IMR-90 (cell line): Measurements from ENCODE around the gene FBXW4. TPM values are rescaled to one million over a fixed set of nuclear protein-coding genes. Genes with fewer than 3 reads are reported as not detected.

ENCODE experiments used
- ATAC-seq: fragments of 200-7000 bp; cut with Tn5 transposase; 2 replicates; pipeline ENCODE4 v1.9.1; 2020; ENCODE audit warnings: low read depth, mild to moderate bottlenecking, moderate library complexity
- BruUV-seq: library from RNA; stranded (reverse); fragments of 400-500 nt; replicated peaks from 2 replicates; lab custom pipeline; 2021; lab: Mats Ljungman, UMichigan
- CTCF ChIA-PET: fragments of 300-600 bp; formaldehyde crosslinking; extraction: SDS; loops from one replicate; lab custom pipeline; 2021; ENCODE audit warnings: antibody characterized with exemption; lab: Yijun Ruan, JAX
- POLR2A ChIA-PET: fragments of 300-600 bp; sonication (Branson Sonifier 250); formaldehyde crosslinking; loops from one replicate; lab custom pipeline; 2022; ENCODE audit warnings: antibody characterized with exemption; ENCODE audit not compliant: unreplicated experiment; lab: Charles Lee
- DNase-seq: peaks from one replicate; pipeline ENCODE4 v3.0.0; 2013
- H2AFZ ChIP-seq: replicated peaks from 2 replicates; pipeline ENCODE3; 2013; ENCODE audit warnings: low read length, mild to moderate bottlenecking; ENCODE audit not compliant: poor library complexity
- H2AK5ac ChIP-seq: 2 replicates; pipeline ENCODE4 v1.6.1; 2013; ENCODE audit warnings: low read depth, low read length, inconsistent platforms
- H2AK9ac ChIP-seq: replicated peaks from 2 replicates; pipeline ENCODE3; 2013; ENCODE audit warnings: mild to moderate bottlenecking, low read depth, low read length, moderate library complexity; ENCODE audit not compliant: poor library complexity
- H2BK120ac ChIP-seq: 2 replicates; pipeline ENCODE4 v1.6.1; 2013; ENCODE audit warnings: low read depth, low read length, inconsistent platforms
- H2BK15ac ChIP-seq: 3 replicates; pipeline ENCODE4 v1.6.1; 2013; ENCODE audit warnings: low read depth, low read length, inconsistent platforms
- H2BK20ac ChIP-seq: 2 replicates; pipeline ENCODE4 v1.6.1; 2013; ENCODE audit warnings: low read depth, mild to moderate bottlenecking, inconsistent platforms, low read length, moderate library complexity
- H2BK5ac ChIP-seq: 2 replicates; pipeline ENCODE4 v1.6.1; 2013; ENCODE audit warnings: mild to moderate bottlenecking, low read depth, low read length, inconsistent platforms; ENCODE audit not compliant: poor library complexity, severe bottlenecking
- H3K14ac ChIP-seq: replicated peaks from 2 replicates; pipeline ENCODE4 v1.6.1; 2013; ENCODE audit warnings: low read depth, low read length, inconsistent platforms
- H3K18ac ChIP-seq: 2 replicates; pipeline ENCODE4 v1.6.1; 2013; ENCODE audit warnings: low read depth, low read length, control low read depth
- H3K23ac ChIP-seq: 2 replicates; pipeline ENCODE4 v1.6.1; 2013; ENCODE audit warnings: low read depth, low read length, inconsistent platforms
- H3K27ac ChIP-seq: 2 replicates; pipeline ENCODE4 v1.5.1; 2013; ENCODE audit warnings: mild to moderate bottlenecking, control low read depth, low read length; ENCODE audit not compliant: insufficient read depth
- H3K27me3 ChIP-seq: 2 replicates; pipeline ENCODE4 v1.6.1; 2013; ENCODE audit warnings: low read length; ENCODE audit not compliant: control insufficient read depth, insufficient read depth
- H3K36me3 ChIP-seq: 2 replicates; pipeline ENCODE4 v1.6.1; 2013; ENCODE audit warnings: low read length, mixed read lengths; ENCODE audit not compliant: control insufficient read depth, insufficient read depth
- H3K4ac ChIP-seq: 2 replicates; pipeline ENCODE4 v1.6.1; 2013; ENCODE audit warnings: low read depth, low read length, inconsistent platforms
- H3K4me1 ChIP-seq: 2 replicates; pipeline ENCODE4 v1.6.1; 2013; ENCODE audit warnings: low read length, mixed read lengths; ENCODE audit not compliant: control insufficient read depth, insufficient read depth
- H3K4me2 ChIP-seq: 2 replicates; pipeline ENCODE4 v1.6.1; 2013; ENCODE audit warnings: low read depth, mild to moderate bottlenecking, control low read depth, low read length, moderate library complexity
- H3K4me3 ChIP-seq: 2 replicates; pipeline ENCODE4 v1.5.1; 2013; ENCODE audit warnings: low read depth, mild to moderate bottlenecking, control low read depth, low read length, moderate library complexity; ENCODE audit not compliant: insufficient read depth
- H3K56ac ChIP-seq: 2 replicates; pipeline ENCODE4 v1.6.1; 2013; ENCODE audit warnings: low read length, inconsistent platforms; ENCODE audit not compliant: insufficient read depth; ENCODE audit errors: extremely low read depth
- H3K79me1 ChIP-seq, 2 experiments: 2 replicates each; pipeline ENCODE4 v1.6.1; 2013; ENCODE audit warnings: low read length in 2 of 2, inconsistent platforms in 1 of 2, low read depth in 1 of 2
- H3K9ac ChIP-seq: 2 replicates; pipeline ENCODE4 v1.6.1; 2013; ENCODE audit warnings: low read depth, low read length, control low read depth
- H3K9me1 ChIP-seq: 2 replicates; pipeline ENCODE4 v1.6.1; 2013; ENCODE audit warnings: low read length, inconsistent platforms; ENCODE audit not compliant: insufficient read depth
- H3K9me3 ChIP-seq: 2 replicates; pipeline ENCODE4 v1.6.1; 2013; ENCODE audit warnings: low read length; ENCODE audit not compliant: control insufficient read depth, insufficient read depth
- H4K20me1 ChIP-seq: 2 replicates; pipeline ENCODE4 v1.6.1; 2013; ENCODE audit warnings: low read length, inconsistent platforms; ENCODE audit not compliant: insufficient read depth
- H4K5ac ChIP-seq: 2 replicates; pipeline ENCODE4 v1.6.1; 2013; ENCODE audit warnings: mild to moderate bottlenecking, low read depth, low read length, control low read depth
- H4K8ac ChIP-seq, 2 experiments: 2 replicates each; pipeline ENCODE4 v1.6.1; 2013; ENCODE audit warnings: low read depth in 2 of 2, low read length in 2 of 2, control low read depth in 1 of 2, inconsistent platforms in 1 of 2
- H4K91ac ChIP-seq: 2 replicates; pipeline ENCODE4 v1.6.1; 2013; ENCODE audit warnings: low read depth, low read length, inconsistent platforms; ENCODE audit not compliant: insufficient read depth
- CEBPB ChIP-seq: IDR thresholded peaks from 2 replicates; pipeline ENCODE4 v1.6.1; 2012; ENCODE audit warnings: low read depth, low read length, improper control_type of control experiment
- CTCF ChIP-seq: conservative IDR thresholded peaks from 2 replicates; pipeline ENCODE4 v1.5.1; 2012; ENCODE audit warnings: mild to moderate bottlenecking, low read depth, low read length, improper control_type of control experiment
- ELK1 ChIP-seq: fragments of 150-350 bp; IDR thresholded peaks from 2 replicates; pipeline ENCODE4 v1.6.1; 2016; ENCODE audit warnings: low read depth, mild to moderate bottlenecking, low read length, moderate library complexity, borderline replicate concordance
- FOS ChIP-seq: fragments of 150-350 bp; IDR thresholded peaks from 2 replicates; pipeline ENCODE4 v1.6.1; 2016; ENCODE audit warnings: low read depth, low read length
- MAZ ChIP-seq: IDR thresholded peaks from 2 replicates; pipeline ENCODE4 v1.6.1; 2012; ENCODE audit warnings: low read depth, mild to moderate bottlenecking, low read length, improper control_type of control experiment, moderate library complexity, borderline replicate concordance
- MXI1 ChIP-seq: IDR thresholded peaks from 2 replicates; pipeline ENCODE4 v1.6.1; 2012; ENCODE audit warnings: low read depth, mild to moderate bottlenecking, low read length, moderate library complexity, borderline replicate concordance
- SMC3 ChIP-seq: fragments of 150-350 bp; IDR thresholded peaks from 2 replicates; pipeline ENCODE4 v1.6.1; 2016; ENCODE audit warnings: low read depth, mild to moderate bottlenecking, antibody characterized with exemption, low read length, moderate library complexity
- WGBS, 2 experiments: methylation state at CpG; one replicate each; pipeline versions ENCODE4 v1.1.5 to v1.1.7; 2013; ENCODE audit warnings: missing lambda C conversion rate in 2 of 2; ENCODE audit not compliant: insufficient read length in 1 of 2; ENCODE audit errors: extremely low coverage in 2 of 2; 5-methylcytosine and 5-hydroxymethylcytosine counted together
- dilution Hi-C: fragments of 300-500 bp; cut with HindIII; formaldehyde crosslinking; loops from one replicate; pipeline ENCODE4 v1.14.3; 2018; ENCODE audit warnings: low sequenced_read_pairs; ENCODE audit not compliant: unreplicated experiment
- in situ Hi-C: fragments of 300-500 bp; cut with MboI; formaldehyde crosslinking; loops from 3 replicates; pipeline ENCODE4 v1.14.3; 2019; ENCODE audit warnings: low sequenced_read_pairs, inconsistent platforms, mixed read lengths
- intact Hi-C: fragments of 100-400 bp; cut with micrococcal nuclease; formaldehyde crosslinking; loops from 2 replicates; pipeline ENCODE4 v1.10.0; 2022
- polyA plus RNA-seq, 3 experiments: library from polyadenylated mRNA; depleted of rRNA; stranded (reverse); fragments of >200 nt; gene quantifications; 2 replicates each; pipeline ENCODE4 v1.2.3, GENCODE V29; 2012; ENCODE audit warnings: low replicate concordance in 1 of 3
- total RNA-seq: library from RNA; depleted of rRNA; stranded (reverse); fragments of >200 nt; gene quantifications from 2 replicates; pipeline ENCODE4 v1.2.3, GENCODE V29; 2012

The FBXW4 gene
- total and polyA plus RNA-seq, 2 of the 4 experiments (the other 2 are of a cell fraction) = 19.3 to 26.7 TPM

GRCh38 chr10:101575091-101575490, 119.9 kb downstream of the FBXW4 start:
- H2BK120ac ChIP-seq = no peak overlapping the region
- BruUV-seq = no TSS peak
- H3K4me2 ChIP-seq = no peak overlapping the region
- H3K9me1 ChIP-seq = peaks cover 3% of the 10 kb centered on the region; the same call in 1 of the 2 replicates
- no peak overlapping the region for H3K9ac ChIP-seq
- H3K36me3 ChIP-seq = peaks cover 17% of the 10 kb centered on the region; the same call in 1 of the 2 replicates
- no peak overlapping the region for H3K4ac ChIP-seq
- peaks cover 3% of the 10 kb centered on the region for H3K4me1 ChIP-seq
- no peak overlapping the region for H3K23ac ChIP-seq
- H4K8ac ChIP-seq = no peak overlapping the region
- H3K14ac ChIP-seq = no peak overlapping the region
- H4K20me1 ChIP-seq = no peaks in the 10 kb centered on the region
- no peak overlapping the region for H3K56ac ChIP-seq
- no peak overlapping the region for H3K18ac ChIP-seq
- H3K27me3 ChIP-seq = no peaks in the 10 kb centered on the region
- TF ChIP-seq FOS (no peak), CTCF (no peak), SMC3 (no peak), CEBPB (no peak), MXI1 (no peak), ELK1 (no peak), MAZ (no peak)
- H2AK5ac ChIP-seq = no peak overlapping the region
- H3K79me1 ChIP-seq = no peaks in the 10 kb centered on the region
- POLR2A ChIA-PET = no interaction called here
- no peak overlapping the region for H3K27ac ChIP-seq
- no peak overlapping the region for H2AK9ac ChIP-seq
- no peak overlapping the region for H2BK15ac ChIP-seq
- DNase-seq (no peak), ATAC-seq (no peak)
- no peak overlapping the region for H4K91ac ChIP-seq
- in situ Hi-C loops (no loop called here), dilution Hi-C loops (no loop called here), intact Hi-C loops (no loop called here)
- WGBS, 2 experiments = no CpG with 5 or more reads among the region's 3 CpGs
- CTCF ChIA-PET = no interaction called here
- H3K4me3 ChIP-seq = no peak overlapping the region
- no peak overlapping the region for H4K5ac ChIP-seq
- H2AFZ ChIP-seq = no peak overlapping the region
- H2BK20ac ChIP-seq = no peak overlapping the region
- peaks cover 7% of the 10 kb centered on the region for H3K9me3 ChIP-seq
- H2BK5ac ChIP-seq = no peak overlapping the region
